ENCODE data around the gene DCLK2.
A peak's percentile ranks its signal among the peaks of the same experiment; 100 is the strongest.

Gene DCLK2

DNA sequence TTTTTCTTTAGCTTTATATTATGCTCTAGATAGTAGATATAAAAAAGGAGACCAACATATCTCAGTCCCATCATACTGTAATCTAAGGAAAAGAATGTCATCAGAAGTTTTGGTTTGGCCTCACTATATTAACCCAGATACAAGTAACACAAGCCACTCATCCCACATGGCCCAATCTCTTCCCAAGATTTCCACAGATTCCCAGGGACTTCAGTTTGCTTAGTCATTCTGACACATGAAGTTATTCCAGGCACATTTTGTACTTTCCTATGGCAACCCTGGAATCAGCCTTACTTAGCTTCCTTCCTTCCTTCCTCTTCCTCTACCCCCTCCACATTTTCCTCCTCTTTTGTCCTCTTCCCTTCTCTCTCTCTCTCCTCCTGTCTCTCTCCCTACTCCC, 21.7 kb upstream of the DCLK2 start:
- Mint-ChIP-seq H3K4me1 (no peaks in the 10 kb centered on the region), H3K27ac (no peak overlapping the region), H3K9me3 (peaks cover 6% of the 10 kb centered on the region), H3K4me3 (no peak overlapping the region), H3K36me3 (no peaks in the 10 kb centered on the region)
- ATAC-seq (no peak), DNase-seq (ENCODE audit: low spot score in 2 of 2) (no peak)

DNA sequence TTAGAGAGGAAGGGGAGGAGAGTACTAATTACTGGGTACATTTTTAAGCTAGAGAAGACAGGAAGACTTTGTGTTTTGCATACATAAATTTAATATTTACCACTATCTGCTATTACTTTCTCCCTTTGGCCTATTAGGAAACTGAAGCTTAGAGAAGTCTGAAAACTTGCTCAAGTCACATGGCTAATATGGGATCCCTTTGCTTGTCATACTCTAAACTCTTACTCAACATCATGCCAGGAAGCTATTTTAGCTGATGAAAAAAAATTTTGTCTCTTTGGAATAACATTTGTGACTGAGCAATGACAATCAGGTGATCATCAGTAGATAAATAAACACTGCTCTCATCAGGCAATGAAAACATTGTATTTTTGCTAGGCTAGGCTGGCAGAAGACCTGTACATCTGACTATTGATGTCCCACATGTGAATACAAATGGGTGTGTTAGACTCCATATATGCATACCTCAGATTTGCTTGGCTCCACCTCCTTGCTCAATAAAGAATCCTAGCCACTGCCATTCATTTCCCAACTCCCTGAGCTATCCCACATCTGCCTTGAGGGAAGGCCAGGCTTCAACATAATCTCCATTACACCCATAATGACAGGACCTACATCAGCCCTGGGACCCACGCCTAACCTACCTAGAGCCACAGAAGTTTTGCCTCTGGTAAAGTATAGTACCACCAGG, 17.0 kb upstream of the DCLK2 start:
- Mint-ChIP-seq H3K4me1 (no peaks in the 10 kb centered on the region), H3K36me3 (no peaks in the 10 kb centered on the region), H3K27ac (no peak overlapping the region), H3K4me3 (no peak overlapping the region), H3K9me3 (peaks cover 7% of the 10 kb centered on the region)
- no peak for ATAC-seq
- DNase-seq (ENCODE audit: low spot score in 2 of 2), result no peak

DNA sequence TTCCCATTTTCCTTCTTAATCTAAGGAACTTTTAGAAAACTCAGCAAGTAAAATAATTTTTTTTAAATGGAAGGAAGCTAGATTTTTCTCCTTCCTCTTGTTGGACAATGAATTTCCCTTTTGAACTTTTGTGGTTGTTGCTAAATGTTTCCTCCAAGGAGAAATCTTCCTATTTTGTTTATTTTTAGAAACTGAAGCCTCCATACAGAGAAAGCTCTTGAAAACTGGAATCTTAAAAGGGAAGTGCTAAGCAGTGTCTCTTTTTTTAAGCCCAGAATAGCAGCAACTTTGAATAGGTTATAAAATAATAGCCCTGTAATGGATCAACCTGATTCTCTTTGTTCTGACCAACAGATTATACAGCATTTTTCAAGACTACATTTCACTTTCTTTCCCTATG, 15.1 kb upstream of the DCLK2 start:
- Mint-ChIP-seq H3K4me3 (no peak overlapping the region), H3K4me1 (no peaks in the 10 kb centered on the region), H3K27ac (no peak overlapping the region), H3K9me3 (peaks cover 5% of the 10 kb centered on the region), H3K36me3 (no peaks in the 10 kb centered on the region)
- ATAC-seq, result no peak
- DNase-seq (ENCODE audit: low spot score in 2 of 2), result no peak

DNA sequence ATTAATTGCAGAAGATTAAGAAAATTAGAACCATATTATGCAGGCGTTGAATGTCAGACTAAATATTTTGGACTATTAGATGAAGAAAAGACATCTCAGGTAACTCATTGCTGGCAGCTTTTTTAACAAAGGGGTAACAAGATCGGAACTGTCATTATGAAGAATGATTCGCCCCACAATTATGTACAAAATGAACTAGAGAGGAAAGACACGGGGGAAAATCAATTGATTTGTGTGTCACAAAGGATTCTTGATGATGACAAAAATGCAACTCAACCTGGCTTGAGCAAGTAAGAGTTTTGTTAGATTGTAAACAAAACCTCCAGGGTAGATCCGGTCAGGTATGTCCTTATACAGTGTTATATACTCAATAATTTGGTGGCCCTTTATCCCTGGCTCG, 12.5 kb upstream of the DCLK2 start:
- Mint-ChIP-seq H3K27ac (no peak overlapping the region), H3K4me3 (no peak overlapping the region), H3K9me3 (peaks cover 5% of the 10 kb centered on the region), H3K36me3 (no peaks in the 10 kb centered on the region), H3K4me1 (no peaks in the 10 kb centered on the region)
- ATAC-seq (no peak), DNase-seq (ENCODE audit: low spot score in 2 of 2) (no peak)

DNA sequence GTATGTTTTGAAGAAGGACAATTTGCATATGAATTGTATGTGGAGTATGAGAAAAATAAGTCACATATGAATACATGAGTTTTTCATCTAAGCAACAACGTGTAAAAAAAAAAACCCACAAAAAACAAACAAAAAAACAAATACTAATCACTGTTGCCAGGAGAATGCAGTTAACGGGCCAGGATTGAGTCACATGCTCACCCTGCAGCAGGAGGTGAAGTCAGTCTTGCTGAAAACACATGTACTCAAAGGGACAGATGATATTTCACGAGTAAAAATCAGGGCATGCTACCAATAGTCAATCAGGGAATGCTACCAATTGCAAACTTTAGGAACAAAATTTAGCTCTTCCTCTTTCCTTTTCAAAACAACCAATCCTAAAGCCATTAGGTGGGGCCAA, 10.4 kb upstream of the DCLK2 start:
- Mint-ChIP-seq H3K4me1 (no peaks in the 10 kb centered on the region), H3K9me3 (peaks cover 3% of the 10 kb centered on the region), H3K27ac (no peak overlapping the region), H3K36me3 (no peaks in the 10 kb centered on the region), H3K4me3 (no peak overlapping the region)
- no peak for DNase-seq (ENCODE audit: low spot score in 2 of 2)
- no peak for ATAC-seq

DNA sequence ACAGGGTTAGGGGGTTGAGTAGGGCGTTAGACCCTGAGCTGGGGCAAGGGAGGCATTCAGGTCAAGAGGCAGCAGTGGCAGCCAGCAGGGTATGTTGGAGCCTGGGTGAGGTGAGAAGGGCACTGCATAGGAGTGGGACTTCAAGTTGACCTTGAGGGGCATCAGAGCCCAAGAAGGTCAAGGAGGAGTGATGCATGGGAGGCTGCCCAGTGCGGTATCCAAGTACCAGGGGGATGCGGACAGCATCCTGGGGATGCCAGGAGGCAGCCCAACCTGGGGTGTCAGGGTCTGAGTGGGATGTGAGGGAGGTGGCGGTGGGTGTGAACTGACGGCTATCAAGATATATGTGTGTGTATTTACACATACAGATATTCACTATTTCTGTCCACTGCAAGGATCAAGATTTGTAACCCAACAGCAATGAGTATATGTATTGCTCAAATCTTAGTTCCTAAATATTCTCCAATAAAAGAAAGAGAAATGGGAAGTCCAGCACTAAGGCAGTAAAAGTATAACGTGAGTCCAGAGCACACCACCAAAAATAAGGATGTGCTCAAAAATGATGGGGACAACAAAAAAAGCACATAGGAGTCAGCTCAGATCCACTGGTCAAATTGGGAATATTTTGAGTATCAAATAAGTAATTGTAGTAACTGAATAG, 9.8 kb upstream of the DCLK2 start:
- Mint-ChIP-seq H3K4me1 (no peaks in the 10 kb centered on the region), H3K27ac (no peak overlapping the region), H3K9me3 (peaks cover 3% of the 10 kb centered on the region), H3K4me3 (no peak overlapping the region), H3K36me3 (no peaks in the 10 kb centered on the region)
- DNase-seq (ENCODE audit: low spot score in 2 of 2) (no peak), ATAC-seq (no peak)

DNA sequence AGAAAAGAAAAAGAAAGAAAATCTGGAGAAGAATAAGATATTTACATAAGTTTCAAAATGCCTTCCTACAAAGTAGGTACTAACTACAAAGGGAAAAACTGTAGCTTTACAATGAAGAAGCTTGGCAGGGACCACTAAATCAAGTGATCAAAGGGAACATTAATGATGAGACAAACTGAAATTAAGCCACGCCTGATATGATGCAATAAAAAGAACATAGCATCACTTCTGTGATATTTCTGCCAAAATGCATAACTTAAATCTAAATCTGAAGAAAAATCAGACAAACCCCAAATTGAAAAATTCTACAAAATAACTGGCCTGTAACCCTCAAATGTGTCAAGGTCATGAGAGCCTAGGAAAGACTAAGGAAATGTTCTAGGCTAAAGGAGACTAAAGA, 8.9 kb upstream of the DCLK2 start:
- DNase-seq (ENCODE audit: low spot score in 2 of 2) (no peak), ATAC-seq (no peak)
- no peaks in the 10 kb centered on the region for H3K4me1 Mint-ChIP-seq
- H3K27ac Mint-ChIP-seq, result no peak overlapping the region
- H3K36me3 Mint-ChIP-seq, result no peaks in the 10 kb centered on the region
- peaks cover 3% of the 10 kb centered on the region for H3K9me3 Mint-ChIP-seq
- no peak overlapping the region for H3K4me3 Mint-ChIP-seq

DNA sequence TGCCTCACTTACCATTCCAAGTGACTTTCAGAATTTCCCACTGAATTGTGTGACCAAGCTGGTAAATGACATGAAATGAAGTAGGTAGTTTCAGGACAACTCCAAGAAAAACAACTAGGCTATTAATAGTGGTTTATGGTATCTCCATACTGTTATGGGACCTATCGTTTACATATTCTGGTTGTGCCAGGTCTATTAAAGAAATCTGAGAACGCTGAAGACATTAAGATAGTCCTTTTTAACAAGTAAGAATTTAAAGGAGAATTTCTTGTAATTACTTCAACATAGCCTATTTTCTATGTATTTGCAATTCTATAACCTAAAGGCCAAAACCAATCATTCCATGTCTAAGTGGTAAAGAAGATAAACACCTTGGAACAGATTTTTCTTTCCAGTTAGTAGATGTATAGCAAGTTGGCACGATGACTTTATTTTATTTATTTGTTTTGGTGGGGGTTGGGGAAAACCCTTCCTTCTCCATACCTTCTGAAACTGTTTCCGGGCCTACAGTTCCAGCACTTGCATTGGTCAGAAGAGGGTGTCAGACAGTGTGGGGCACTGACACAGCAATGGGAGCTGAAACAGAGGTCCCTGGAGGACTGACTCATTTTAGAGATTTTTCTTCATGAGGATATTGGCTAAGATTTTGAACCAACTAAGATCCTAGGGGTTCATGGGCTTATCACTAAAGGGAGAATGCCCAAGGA, 7.6 kb upstream of the DCLK2 start:
- peaks cover 2% of the 10 kb centered on the region for H3K9me3 Mint-ChIP-seq
- H3K4me3 Mint-ChIP-seq, result no peak overlapping the region
- no peaks in the 10 kb centered on the region for H3K36me3 Mint-ChIP-seq
- no peak for ATAC-seq
- no peaks in the 10 kb centered on the region for H3K4me1 Mint-ChIP-seq
- H3K27ac Mint-ChIP-seq, result no peak overlapping the region
- DNase-seq (ENCODE audit: low spot score in 2 of 2), result no peak

DNA sequence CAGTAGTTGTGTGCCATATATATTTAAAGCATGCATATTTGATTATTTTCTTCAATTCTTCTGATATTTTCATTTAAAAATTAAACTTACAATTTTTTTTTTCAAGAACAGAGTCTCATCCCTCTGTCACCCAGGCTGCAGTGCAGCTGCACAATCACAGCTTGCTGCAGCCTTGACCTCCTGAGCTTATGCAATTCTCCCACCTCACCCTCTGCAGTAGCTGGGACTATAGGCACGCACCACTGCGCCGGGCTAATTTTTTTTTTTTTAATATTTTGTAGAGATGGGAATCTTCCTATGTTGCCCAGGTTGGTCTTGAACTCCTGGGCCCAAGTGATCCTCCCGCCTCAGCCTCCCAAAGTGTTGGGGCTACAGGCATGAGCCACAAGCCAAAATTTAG, 5.8 kb upstream of the DCLK2 start:
- no peak overlapping the region for H3K4me3 Mint-ChIP-seq

DNA sequence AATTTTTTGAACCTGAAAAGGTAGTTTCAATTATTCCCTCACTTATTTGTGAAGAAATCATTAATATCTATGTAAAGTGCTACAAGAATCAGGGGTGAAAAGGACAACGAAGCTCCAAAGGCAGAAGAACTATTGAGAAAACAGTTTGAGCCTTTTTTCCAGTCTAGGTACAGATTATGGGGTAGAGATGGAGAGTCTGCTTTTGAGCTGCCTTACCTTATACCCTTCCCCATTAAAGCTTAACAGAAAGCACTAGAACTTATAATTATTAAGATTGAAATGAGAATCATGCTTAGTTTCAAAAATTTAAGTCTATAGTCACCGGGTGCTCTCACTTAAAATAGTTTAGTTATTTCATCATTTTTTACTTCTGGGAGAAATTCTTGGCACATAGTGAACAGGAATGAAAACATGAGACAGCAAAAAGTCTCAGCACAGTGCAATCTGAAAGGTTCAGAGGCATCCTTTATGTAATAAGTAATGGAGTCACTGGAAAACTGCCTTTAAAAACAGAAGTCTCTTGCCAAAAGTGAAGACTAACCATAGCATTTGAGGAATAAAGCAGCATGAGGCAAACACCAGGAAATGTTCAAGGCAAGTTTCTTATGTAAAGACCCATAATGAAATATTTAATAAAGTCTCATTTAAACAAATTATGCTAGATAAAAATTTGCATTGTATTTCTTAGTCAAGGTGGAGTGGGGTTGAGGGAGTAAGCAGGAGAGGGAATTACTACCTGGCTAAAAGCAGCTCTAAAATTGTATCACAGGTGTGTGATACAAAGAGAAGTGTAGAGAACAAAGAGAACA, 5.1 kb upstream of the DCLK2 start:
- H3K9me3 Mint-ChIP-seq, result peaks cover 2% of the 10 kb centered on the region
- ATAC-seq (no peak), DNase-seq (ENCODE audit: low spot score in 2 of 2) (no peak)
- H3K4me1 Mint-ChIP-seq, result no peaks in the 10 kb centered on the region
- no peak overlapping the region for H3K27ac Mint-ChIP-seq
- no peak overlapping the region for H3K4me3 Mint-ChIP-seq
- H3K36me3 Mint-ChIP-seq, result no peaks in the 10 kb centered on the region

More for the DNA sequence above, 5.8 kb upstream of the DCLK2 start:
- H3K4me1 Mint-ChIP-seq, result no peaks in the 10 kb centered on the region
- ATAC-seq (no peak), DNase-seq (ENCODE audit: low spot score in 2 of 2) (no peak)
- H3K36me3 Mint-ChIP-seq, result no peaks in the 10 kb centered on the region
- H3K27ac Mint-ChIP-seq, result no peak overlapping the region
- peaks cover 2% of the 10 kb centered on the region for H3K9me3 Mint-ChIP-seq

DNA sequence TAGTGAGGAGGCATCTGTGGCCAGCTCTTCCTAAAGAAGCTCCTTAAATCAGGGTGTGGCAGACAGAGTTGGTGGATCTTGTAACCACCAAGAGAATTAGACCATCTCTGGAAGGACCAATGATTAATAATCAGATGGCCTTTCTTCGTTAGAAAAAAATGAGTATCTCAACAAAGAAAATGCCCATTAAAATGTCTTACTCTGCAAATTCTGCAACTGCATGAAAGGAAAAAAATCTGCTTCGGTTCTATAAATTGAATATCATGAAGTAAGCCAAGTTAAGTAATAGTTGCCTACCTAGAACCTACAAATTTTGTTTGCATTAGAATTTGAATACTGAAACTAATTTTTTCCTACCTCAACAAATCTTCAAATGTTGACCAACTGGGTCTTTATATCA, 4.2 kb upstream of the DCLK2 start:
- Mint-ChIP-seq H3K27ac (no peak overlapping the region), H3K4me3 (no peak overlapping the region), H3K9me3 (peaks cover 2% of the 10 kb centered on the region), H3K4me1 (no peaks in the 10 kb centered on the region), H3K36me3 (no peaks in the 10 kb centered on the region)
- ATAC-seq (no peak), DNase-seq (ENCODE audit: low spot score in 2 of 2) (no peak)

DNA sequence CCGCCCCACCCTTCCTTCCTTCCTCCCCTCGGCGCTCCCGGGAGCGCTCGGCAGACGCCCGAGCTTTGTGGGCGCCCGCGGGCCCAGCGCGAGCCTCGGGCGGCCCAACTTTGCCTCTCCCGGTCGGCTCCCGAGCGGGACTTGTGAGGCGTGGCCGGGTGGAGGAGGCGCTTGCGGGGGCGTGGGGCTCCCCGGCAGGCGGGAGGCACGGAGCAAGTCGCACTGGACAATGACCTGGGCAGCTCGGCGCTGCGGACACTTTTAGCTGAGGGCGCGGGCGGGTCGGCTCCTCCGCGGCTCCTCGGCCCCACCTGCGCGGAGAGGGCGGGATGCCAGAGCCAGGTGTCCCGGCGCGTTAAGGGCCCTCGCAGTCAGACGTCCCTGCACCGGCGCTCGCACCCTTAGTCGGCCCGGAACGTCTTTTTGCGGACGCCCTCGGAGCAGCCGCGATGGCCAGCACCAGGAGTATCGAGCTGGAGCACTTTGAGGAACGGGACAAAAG, 385 bp downstream of the DCLK2 start:
- H3K36me3 Mint-ChIP-seq, result no peaks in the 10 kb centered on the region
- DNase-seq (ENCODE audit: low spot score in 2 of 2), result no peak
- H3K27ac Mint-ChIP-seq, result no peak overlapping the region
- H3K4me3 Mint-ChIP-seq, result peak overlapping the region; percentile 53
- peaks cover 2% of the 10 kb centered on the region for H3K9me3 Mint-ChIP-seq
- no peaks in the 10 kb centered on the region for H3K4me1 Mint-ChIP-seq
- ATAC-seq, result peak; percentile 43

DNA sequence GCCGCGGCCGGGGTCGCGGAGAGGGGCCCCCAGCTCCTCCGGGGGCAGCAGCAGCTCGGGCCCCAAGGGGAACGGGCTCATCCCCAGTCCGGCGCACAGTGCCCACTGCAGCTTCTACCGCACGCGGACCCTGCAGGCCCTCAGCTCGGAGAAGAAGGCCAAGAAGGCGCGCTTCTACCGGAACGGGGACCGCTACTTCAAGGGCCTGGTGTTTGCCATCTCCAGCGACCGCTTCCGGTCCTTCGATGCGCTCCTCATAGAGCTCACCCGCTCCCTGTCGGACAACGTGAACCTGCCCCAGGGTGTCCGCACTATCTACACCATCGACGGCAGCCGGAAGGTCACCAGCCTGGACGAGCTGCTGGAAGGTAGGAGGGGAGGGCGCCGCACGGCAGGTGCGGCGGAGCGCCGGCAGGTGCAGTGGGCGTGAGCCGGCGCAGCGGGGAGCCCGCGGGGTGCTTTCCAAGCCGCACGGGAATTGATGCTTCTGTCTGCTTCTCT, 886 bp downstream of the DCLK2 start:
- Mint-ChIP-seq H3K4me1 (no peaks in the 10 kb centered on the region), H3K4me3 (peak overlapping the region; percentile 53), H3K27ac (no peak overlapping the region), H3K36me3 (no peaks in the 10 kb centered on the region), H3K9me3 (peaks cover 2% of the 10 kb centered on the region)
- peak; percentile 2 to 54 for DNase-seq (ENCODE audit: low spot score in 2 of 2)
- peak; percentile 62 for ATAC-seq

DNA sequence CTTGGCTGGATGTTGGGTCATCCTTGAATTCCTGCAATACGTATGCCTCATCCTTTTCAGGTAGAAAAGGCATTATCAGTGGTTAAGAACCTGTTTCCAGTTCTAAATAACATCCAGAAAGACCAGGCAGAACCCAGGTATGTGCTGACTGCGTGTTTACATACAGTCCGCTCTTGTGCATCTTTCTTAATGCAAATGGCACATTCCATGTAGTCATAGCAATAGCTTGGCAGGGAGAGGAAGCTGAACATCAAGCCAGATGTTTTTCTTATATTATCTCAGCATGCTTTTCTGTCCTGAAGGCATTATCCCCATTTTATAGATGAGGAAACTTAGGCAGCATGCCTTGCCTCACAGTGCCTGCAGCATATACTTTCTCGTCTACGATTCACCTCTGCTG, 2.1 kb downstream of the DCLK2 start:
- ATAC-seq (no peak), DNase-seq (ENCODE audit: low spot score in 2 of 2) (no peak)
- H3K36me3 Mint-ChIP-seq, result no peaks in the 10 kb centered on the region
- no peak overlapping the region for H3K4me3 Mint-ChIP-seq
- H3K27ac Mint-ChIP-seq, result no peak overlapping the region
- H3K9me3 Mint-ChIP-seq, result no peaks in the 10 kb centered on the region
- H3K4me1 Mint-ChIP-seq, result no peaks in the 10 kb centered on the region

DNA sequence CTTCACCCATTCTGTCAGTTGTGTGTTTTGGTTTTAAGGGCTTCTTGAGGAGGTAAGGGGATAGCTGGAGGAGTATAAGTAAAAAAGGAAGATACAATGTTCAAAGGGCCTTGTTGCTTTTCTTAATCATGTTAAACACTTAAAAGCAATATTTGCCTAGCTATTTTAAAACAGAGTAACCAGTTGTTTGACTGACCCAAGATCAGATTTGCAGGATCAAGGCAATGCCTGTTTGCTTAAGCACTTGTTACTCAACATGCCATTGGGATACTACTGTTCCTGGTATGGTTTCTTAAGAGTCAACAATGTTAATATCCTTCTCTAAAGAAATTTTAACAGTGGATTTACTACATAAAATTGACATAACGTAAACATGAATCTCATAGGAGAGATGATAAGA, 2.6 kb downstream of the DCLK2 start:
- Mint-ChIP-seq H3K27ac (no peak overlapping the region), H3K4me1 (no peaks in the 10 kb centered on the region), H3K4me3 (no peak overlapping the region), H3K9me3 (no peaks in the 10 kb centered on the region), H3K36me3 (no peaks in the 10 kb centered on the region)
- ATAC-seq, result no peak
- no peak for DNase-seq (ENCODE audit: low spot score in 2 of 2)
